ENCODE results near the gene PAGR1. TPM values are rescaled to one million over a fixed set of nuclear protein-coding genes. Genes with fewer than 3 reads are reported as not detected.

PAGR1 gene
- total and polyA plus RNA-seq, 10 of the 15 experiments (the other 5 are each of a cell fraction or from before 2014, with no cell fraction given), result 1.1 to 57.7 (median 23.4) TPM

GRCh38 chr16:29811170-29811895 lies 4.6 kb upstream of the PAGR1 start (continued):
- TF ChIP-seq MXI1 (IDR thresholded peaks at IDR 0.05; ENCODE audit: low read depth, low read length), result 0 out of 2 replicates have a peak, but pooled peaks have one; percentile 17
- peak; percentile 77 for TF ChIP-seq BACH1 (IDR thresholded peaks at IDR 0.05; ENCODE audit: borderline replicate concordance)
- TF ChIP-seq CHD1 (IDR thresholded peaks at IDR 0.05; ENCODE audit: low read depth, low read length), result no peak
- TF ChIP-seq HDAC6 (IDR thresholded peaks at IDR 0.05; ENCODE audit: unreplicated experiment), result no peak
- peak; percentile 77 for TF ChIP-seq CBFB (IDR thresholded peaks at IDR 0.05; ENCODE audit: low read depth)
- peak; percentile 42 for TF ChIP-seq SP1 (IDR thresholded peaks at IDR 0.05; ENCODE audit: low read depth, low read length)
- no peak for TF ChIP-seq SRF (IDR thresholded peaks at IDR 0.05; ENCODE audit: low read depth in 2 of 2, low read length in 2 of 2)
- no peak for TF ChIP-seq ZBTB33 (IDR thresholded peaks at IDR 0.05)
- no peak for TF ChIP-seq RAD51 (IDR thresholded peaks at IDR 0.05)
- no peak for TF ChIP-seq RCOR1 (conservative IDR thresholded peaks at IDR 0.05; ENCODE audit: low read depth, low read length)
- TF ChIP-seq SMARCA5 (IDR thresholded peaks at IDR 0.05), result no peak
- TF ChIP-seq MEF2A (IDR thresholded peaks at IDR 0.05; ENCODE audit: insufficient read depth, low read depth, low read length), result peak; percentile 81
- TF ChIP-seq SKIL (IDR thresholded peaks at IDR 0.05; ENCODE audit: low read depth, poor library complexity, severe bottlenecking), result peak; percentile 53
- 0 out of 2 replicates have a peak, but pooled peaks have one; percentile 26 for TF ChIP-seq ZNF207 (IDR thresholded peaks at IDR 0.05; ENCODE audit: borderline replicate concordance)
- TF ChIP-seq NFYB (IDR thresholded peaks at IDR 0.05; ENCODE audit: insufficient read depth, low read depth, low read length), result peak; percentile 73
- TF ChIP-seq NBN (IDR thresholded peaks at IDR 0.05), result peak; percentile 47; the same call in 1 of the 2 replicates
- TF ChIP-seq SPI1 (IDR thresholded peaks at IDR 0.05; ENCODE audit: borderline replicate concordance, insufficient read depth, low read depth, low read length), result no peak
- TF ChIP-seq PKNOX1 (IDR thresholded peaks at IDR 0.05), result peak; percentile 96
- TF ChIP-seq BCL3 (IDR thresholded peaks at IDR 0.05; ENCODE audit: borderline replicate concordance, insufficient read depth, low read depth, low read length, poor library complexity, severe bottlenecking), result peak; percentile 89
- peak; percentile 57 for TF ChIP-seq DPF2 (IDR thresholded peaks at IDR 0.05)
- peak; percentile 5 for TF ChIP-seq FOS (IDR thresholded peaks at IDR 0.05; ENCODE audit: borderline replicate concordance, extremely low read depth, insufficient read length)
- peak; percentile 68; the same call in 1 of the 2 replicates for TF ChIP-seq SMAD5 (IDR thresholded peaks at IDR 0.05; ENCODE audit: low read depth)
- TF ChIP-seq ASH2L (IDR thresholded peaks at IDR 0.05; ENCODE audit: borderline replicate concordance, low read depth), result no peak
- peak; percentile 72 for TF ChIP-seq POLR2AphosphoS5 (IDR thresholded peaks at IDR 0.05; ENCODE audit: low read length)
